Hematopoietic multipotent progenitor cell treated with erythropoietin and hydrocortisone succinate and interleukin-3 and kit ligand, for 4 days (in vitro differentiated cells): ENCODE results near the gene ZNF507.
A peak's percentile ranks its signal among the peaks of the same experiment; 100 is the strongest.

Experiments used
- DNase-seq: peaks from one replicate; pipeline ENCODE4 v3.0.0-alpha.2; 2015

Gene ZNF507

GRCh38 chr19:32345261-32346207 is at the start of gene ZNF507:
Gene ZNF507, plus strand, starts transcription at chr19:32345610. Its CDS starts 7,221 bp downstream, at chr19:32352831.
- DNase-seq = peak; percentile 93

- no peak for DNase-seq
These were observed 48.7 kb upstream of the ZNF507 start for GRCh38 chr19:32296694-32297093.

GRCh38 chr19:32302778-32303177 is 42.6 kb upstream of the ZNF507 start:
- DNase-seq = no peak

GRCh38 chr19:32303193-32303592 is 42.2 kb upstream of the ZNF507 start:
- no peak for DNase-seq

- DNase-seq = no peak
These were observed 37.8 kb upstream of the ZNF507 start for GRCh38 chr19:32307591-32307990.

DNA sequence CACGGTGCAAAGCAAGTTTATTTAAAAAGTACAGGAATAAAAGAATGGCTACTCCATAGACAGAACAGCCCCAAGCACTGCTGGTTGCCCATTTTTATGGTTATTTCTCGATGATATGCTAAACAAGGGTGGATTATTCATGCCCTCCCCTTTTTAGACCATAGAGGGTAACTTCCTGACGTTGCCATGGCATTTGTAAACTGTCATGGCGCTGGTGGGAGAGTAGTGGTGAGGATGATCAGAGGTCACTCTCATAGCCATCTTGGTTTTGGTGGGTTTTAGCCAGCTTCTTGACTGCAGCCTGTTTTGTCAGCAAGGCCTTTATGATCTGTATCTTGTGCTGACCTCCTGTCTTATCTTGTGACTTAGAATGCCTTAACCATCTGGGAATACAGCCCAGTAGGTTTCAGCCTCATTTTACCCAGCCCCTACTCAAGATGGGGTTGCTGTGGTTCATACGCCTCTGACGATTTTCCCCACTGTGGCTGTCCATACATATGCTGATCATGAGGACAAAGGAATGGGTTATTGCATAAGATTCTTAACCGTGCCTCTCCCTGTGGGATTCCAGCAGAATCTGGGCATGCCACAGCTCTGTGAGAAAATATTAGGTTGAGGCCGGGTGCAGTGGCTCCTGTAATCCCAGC is 36.9 kb upstream of the ZNF507 start:
- no peak for DNase-seq

DNA sequence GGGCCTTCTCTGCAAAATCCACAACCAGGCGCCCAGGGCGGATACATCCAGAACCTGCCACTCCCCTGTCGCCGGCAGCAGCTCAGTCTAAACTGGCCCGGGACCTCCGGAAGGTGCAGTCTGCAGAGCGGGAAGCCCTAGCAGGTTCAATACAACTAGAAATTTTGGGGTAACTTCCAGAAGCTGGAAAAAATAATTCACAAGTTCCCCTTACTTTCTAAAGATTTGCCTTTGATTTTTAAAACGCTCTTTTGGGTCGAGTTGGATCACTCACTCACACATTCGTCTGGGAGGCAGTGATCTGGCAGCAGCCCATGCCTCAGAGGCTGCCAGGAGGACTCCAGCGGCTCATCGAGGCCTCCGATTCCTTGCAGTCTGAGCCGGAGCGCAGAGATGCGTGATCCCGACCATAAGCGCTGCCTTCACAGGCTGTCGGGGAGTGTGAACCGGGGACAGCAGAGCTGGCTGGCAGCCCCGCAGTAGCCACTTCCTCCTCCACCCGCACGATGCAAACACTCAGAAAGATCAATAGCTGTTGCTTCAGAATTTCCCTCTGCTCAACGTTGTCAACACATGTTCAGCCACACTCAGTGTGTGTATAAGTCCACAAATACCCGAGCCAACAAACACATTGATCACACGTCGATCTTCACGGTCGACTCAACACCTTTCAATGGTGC is 35.6 kb upstream of the ZNF507 start:
- no peak for DNase-seq

GRCh38 chr19:32311371-32311770 is 34.0 kb upstream of the ZNF507 start:
- no peak for DNase-seq

GRCh38 chr19:32313569-32314265 is 31.7 kb upstream of the ZNF507 start:
- DNase-seq = no peak

- peak; percentile 11 for DNase-seq
These were observed 29.4 kb upstream of the ZNF507 start for GRCh38 chr19:32316034-32316433.

GRCh38 chr19:32317086-32317485 is 28.3 kb upstream of the ZNF507 start:
- DNase-seq = no peak

DNA sequence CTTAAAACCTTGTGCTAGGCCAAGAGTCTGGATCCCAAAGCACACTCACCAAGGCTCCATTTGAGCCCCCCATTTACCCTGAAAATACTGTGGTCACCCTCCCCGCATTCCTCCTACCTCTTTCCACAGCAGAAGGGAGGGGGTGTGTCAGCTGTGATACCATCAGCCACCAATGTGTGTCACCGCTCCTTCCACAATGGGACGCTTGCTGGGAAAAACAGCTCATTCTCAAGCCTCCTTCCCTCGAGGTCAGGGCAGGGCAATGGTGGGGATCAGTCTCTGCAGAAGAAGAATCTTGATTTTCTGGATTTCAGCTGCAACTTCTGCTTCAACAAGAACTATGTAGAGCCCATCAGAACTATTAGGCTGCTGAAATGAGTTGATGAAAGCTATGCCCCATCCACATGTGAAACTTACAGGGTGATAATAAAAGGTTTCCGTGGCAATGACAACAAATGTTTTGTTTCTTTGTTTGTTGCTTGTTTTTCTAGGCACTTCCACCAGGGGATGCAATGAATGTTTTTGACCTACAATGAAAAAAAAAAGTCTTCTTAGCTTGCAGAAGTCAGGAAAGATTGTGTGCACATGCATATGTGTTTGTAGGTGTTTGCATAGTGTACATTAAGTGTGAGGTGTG is 26.4 kb upstream of the ZNF507 start:
- DNase-seq = peak; percentile 30

- no peak for DNase-seq
These were observed 22.9 kb upstream of the ZNF507 start for GRCh38 chr19:32322541-32322940.

GRCh38 chr19:32324631-32325285 is 20.7 kb upstream of the ZNF507 start:
- peak; percentile 10 for DNase-seq

- no peak for DNase-seq
These were observed 15.1 kb upstream of the ZNF507 start for GRCh38 chr19:32330213-32330857.

- no peak for DNase-seq
These were observed 12.2 kb upstream of the ZNF507 start for GRCh38 chr19:32333227-32333626.

GRCh38 chr19:32336259-32337083 is 8.9 kb upstream of the ZNF507 start:
- peak; percentile 12 for DNase-seq

GRCh38 chr19:32337084-32337808 is 8.2 kb upstream of the ZNF507 start:
- no peak for DNase-seq

DNA sequence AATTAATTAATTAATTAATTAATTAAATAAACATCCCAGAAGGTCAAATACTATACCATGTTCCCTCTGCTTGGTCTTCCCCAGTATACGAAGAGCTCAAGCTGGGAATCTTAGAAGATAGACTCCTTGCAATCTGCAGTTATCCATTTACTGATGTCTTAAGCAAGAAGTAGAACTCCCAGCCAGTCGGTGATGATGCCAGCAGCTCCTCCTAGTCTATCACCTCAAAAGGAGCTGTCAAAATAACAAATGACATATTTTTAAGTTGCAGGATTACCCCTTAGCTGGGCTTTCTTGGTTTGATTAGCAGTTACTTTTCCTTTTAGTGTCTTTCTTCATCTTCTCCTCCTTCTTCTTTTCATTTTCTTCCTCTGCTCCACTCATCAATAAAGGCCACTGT is 6.0 kb upstream of the ZNF507 start:
- no peak for DNase-seq
